PFSK-1 (cell line): Measurements from ENCODE around the gene PCBP3.

Experiments
- FOXP2 ChIP-seq: optimal IDR thresholded peaks from 2 replicates; pipeline ENCODE3; 2011; ENCODE audit warnings: borderline replicate concordance, control low read depth, inconsistent platforms; ENCODE audit not compliant: insufficient read depth; ENCODE audit errors: extremely low read length, extremely low read depth
- POLR2AphosphoS5 ChIP-seq: IDR thresholded peaks from 2 replicates; pipeline ENCODE4 v1.6.1; 2012; ENCODE audit warnings: low read depth, mild to moderate bottlenecking, control low read depth, low read length, moderate library complexity
- SIN3A ChIP-seq: IDR thresholded peaks from 2 replicates; pipeline ENCODE4 v1.6.1; 2012; ENCODE audit warnings: mild to moderate bottlenecking, low read length, moderate library complexity, borderline replicate concordance; ENCODE audit not compliant: insufficient read depth
- TAF1 ChIP-seq: IDR thresholded peaks from 2 replicates; pipeline ENCODE4 v1.6.1; 2012; ENCODE audit warnings: low read length, control low read depth, borderline replicate concordance; ENCODE audit not compliant: insufficient read depth
- TF ChIP-seq, protein P1 (sequence below), 2 experiments: IDR thresholded peaks; 2 replicates each; pipeline versions ENCODE4 v1.6.1 to v1.8.0; 2011 to 2012; ENCODE audit warnings: low read depth in 2 of 2, low read length in 2 of 2, control low read depth in 1 of 2, inconsistent platforms in 1 of 2, mild to moderate bottlenecking in 1 of 2, moderate library complexity in 1 of 2; ENCODE audit not compliant: insufficient read depth in 1 of 2

DNA sequence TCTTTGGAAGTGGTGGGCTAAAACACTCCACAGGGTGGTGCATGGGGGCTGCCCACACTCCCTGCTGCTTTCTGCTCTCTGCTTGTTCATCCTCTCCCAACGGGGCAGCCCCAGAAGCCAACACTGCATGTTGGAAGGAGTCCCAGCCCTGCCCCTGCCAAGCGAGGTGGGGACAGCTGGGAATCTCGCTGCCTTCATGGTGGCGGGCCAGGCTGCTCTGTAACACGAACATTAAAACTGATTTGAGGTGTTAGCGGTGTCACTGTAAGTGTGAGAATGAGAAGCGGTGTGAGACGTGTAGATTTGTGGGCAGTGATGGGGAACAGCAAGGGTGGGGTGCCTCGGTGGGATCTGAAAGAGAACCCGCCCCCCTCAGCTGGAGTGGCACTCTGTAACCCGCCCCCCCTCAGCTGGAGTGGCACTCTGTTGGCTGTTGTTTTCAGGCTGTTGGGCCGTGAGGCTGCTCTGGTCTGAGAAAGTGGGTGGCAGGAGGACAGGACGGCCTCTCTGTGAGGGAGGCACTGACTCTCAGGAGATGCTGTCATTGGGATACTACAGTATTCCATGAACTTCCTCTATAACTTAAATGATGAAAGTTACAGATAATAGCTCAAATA is 80.9 kb downstream of the PCBP3 start:
- TF ChIP-seq TAF1: no peak
- no peak for TF ChIP-seq POLR2AphosphoS5
- TF ChIP-seq, protein P1, sequence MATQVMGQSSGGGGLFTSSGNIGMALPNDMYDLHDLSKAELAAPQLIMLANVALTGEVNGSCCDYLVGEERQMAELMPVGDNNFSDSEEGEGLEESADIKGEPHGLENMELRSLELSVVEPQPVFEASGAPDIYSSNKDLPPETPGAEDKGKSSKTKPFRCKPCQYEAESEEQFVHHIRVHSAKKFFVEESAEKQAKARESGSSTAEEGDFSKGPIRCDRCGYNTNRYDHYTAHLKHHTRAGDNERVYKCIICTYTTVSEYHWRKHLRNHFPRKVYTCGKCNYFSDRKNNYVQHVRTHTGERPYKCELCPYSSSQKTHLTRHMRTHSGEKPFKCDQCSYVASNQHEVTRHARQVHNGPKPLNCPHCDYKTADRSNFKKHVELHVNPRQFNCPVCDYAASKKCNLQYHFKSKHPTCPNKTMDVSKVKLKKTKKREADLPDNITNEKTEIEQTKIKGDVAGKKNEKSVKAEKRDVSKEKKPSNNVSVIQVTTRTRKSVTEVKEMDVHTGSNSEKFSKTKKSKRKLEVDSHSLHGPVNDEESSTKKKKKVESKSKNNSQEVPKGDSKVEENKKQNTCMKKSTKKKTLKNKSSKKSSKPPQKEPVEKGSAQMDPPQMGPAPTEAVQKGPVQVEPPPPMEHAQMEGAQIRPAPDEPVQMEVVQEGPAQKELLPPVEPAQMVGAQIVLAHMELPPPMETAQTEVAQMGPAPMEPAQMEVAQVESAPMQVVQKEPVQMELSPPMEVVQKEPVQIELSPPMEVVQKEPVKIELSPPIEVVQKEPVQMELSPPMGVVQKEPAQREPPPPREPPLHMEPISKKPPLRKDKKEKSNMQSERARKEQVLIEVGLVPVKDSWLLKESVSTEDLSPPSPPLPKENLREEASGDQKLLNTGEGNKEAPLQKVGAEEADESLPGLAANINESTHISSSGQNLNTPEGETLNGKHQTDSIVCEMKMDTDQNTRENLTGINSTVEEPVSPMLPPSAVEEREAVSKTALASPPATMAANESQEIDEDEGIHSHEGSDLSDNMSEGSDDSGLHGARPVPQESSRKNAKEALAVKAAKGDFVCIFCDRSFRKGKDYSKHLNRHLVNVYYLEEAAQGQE (IDR thresholded peaks at IDR 0.05; ENCODE audit: insufficient read depth in 1 of 2, low read depth in 2 of 2, low read length in 2 of 2): no peak
- no peak for TF ChIP-seq SIN3A
- no peak for TF ChIP-seq FOXP2
